Esophagus muscularis mucosa (tissue), 4 donors: ENCODE data around the gene LMAN2L. TPM values are rescaled to one million over a fixed set of nuclear protein-coding genes. Genes with fewer than 3 reads are reported as not detected.

Experiments used
- DNase-seq: peaks from one replicate; pipeline ENCODE4 v3.0.0-alpha.2; 2017; ENCODE audit errors: extremely low spot score
- H3K27ac ChIP-seq, 4 donors: fragments of 200-600 bp; sonication (generic); replicated peaks in 1 of 4; 1 replicate in 3 of 4; 2 replicates in 1 of 4; pipeline ENCODE4 v1.5.1; 2016 to 2019; ENCODE audit warnings: mild to moderate bottlenecking in 1 of 4
- H3K27me3 ChIP-seq, 4 donors: fragments of 200-600 bp; sonication (generic); one replicate each; pipeline versions ENCODE4 v1.5.1 to v1.6.0; 2016 to 2019
- H3K36me3 ChIP-seq, 4 donors: fragments of 200-600 bp; sonication (generic); one replicate each; pipeline ENCODE4 v1.5.1; 2016 to 2019
- H3K4me1 ChIP-seq, 4 donors: fragments of 200-600 bp; sonication (generic); one replicate each; pipeline ENCODE4 v1.5.1; 2016 to 2019
- H3K4me3 ChIP-seq, 4 donors: fragments of 200-600 bp; sonication (generic); 1 replicate in 2 of 4; 2 replicates in 2 of 4; pipeline ENCODE4 v1.5.1; 2016 to 2019; ENCODE audit warnings: mild to moderate bottlenecking in 4 of 4, moderate library complexity in 1 of 4
- H3K9me3 ChIP-seq, 4 donors: fragments of 200-600 bp; sonication (generic); 1 replicate in 3 of 4; 2 replicates in 1 of 4; pipeline ENCODE4 v1.5.1; 2016 to 2019
- EP300 ChIP-seq: sonication (generic); formaldehyde crosslinking; IDR thresholded peaks from one replicate; pipeline ENCODE4 v1.6.1; 2017; ENCODE audit warnings: antibody characterized with exemption
- POLR2A ChIP-seq: fragments of 450-650 bp; IDR thresholded peaks from one replicate; pipeline ENCODE4 v1.6.1; 2017; ENCODE audit warnings: antibody characterized with exemption, moderate library complexity, mild to moderate bottlenecking, low read depth
- POLR2AphosphoS5 ChIP-seq, 2 donors: sonication (generic); formaldehyde crosslinking; IDR thresholded peaks; one replicate each; pipeline ENCODE4 v1.6.1; 2017; ENCODE audit warnings: antibody characterized with exemption in 2 of 2
- WGBS: methylation state at CpG from one replicate; pipeline ENCODE4 v1.1.5; 2018; 5-methylcytosine and 5-hydroxymethylcytosine counted together
- intact Hi-C: fragments of 100-400 bp; cut with DNase I; formaldehyde crosslinking; loops from one replicate; pipeline ENCODE4 v1.15.1; 2023
- total RNA-seq, 4 donors: library from RNA; depleted of rRNA; stranded (reverse); fragments of >200 nt; gene quantifications; one replicate each; pipeline versions ENCODE4 v1.1.0 to v1.2.1, GENCODE V29; 2016
- TF ChIP-seq, protein P1 (sequence below), 3 experiments: fragments of 200-600 bp in 2 of 3; fragments of 450-650 bp in 1 of 3; sonication (generic) in 2 of 3; IDR thresholded peaks; one replicate each; pipeline ENCODE4 v1.5.1; 2017 to 2019; ENCODE audit warnings: antibody characterized with exemption in 3 of 3, mild to moderate bottlenecking in 2 of 3, moderate library complexity in 1 of 3

The LMAN2L gene
- total RNA-seq, 4 donors from 2014 or later, result 13.7 to 22.1 (median 21.2) TPM

DNA sequence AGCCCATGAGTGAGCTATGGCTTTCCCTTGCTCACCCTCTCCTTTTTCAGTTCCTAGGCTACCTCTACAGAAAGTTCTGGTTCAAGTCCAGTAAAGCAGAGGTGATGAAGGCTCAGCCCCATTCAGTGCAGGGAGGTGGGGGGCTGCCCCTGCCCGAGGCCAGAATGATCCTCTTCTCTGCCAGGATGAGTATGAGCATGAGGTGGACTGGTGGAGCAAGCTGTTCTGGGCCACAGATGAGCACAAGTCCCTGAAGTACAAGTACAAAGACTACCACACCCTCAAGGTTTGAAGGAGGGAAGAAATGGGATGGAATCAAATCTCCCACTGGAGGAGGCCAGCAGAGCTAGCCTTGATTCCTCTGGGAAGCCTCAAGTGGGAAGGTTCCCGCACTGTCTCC is 42.4 kb downstream of the LMAN2L start:
- DNase-seq, result no peak
- intact Hi-C loops, result no loop called here
- WGBS, result 90% methylated on average over 2 of the region's 2 CpGs
- H3K4me3 ChIP-seq, result no peak overlapping the region
- H3K36me3 ChIP-seq, result peaks cover 0 to 20% (median 12%) of the 10 kb centered on the region in 4 donors
- H3K27ac ChIP-seq, result no peak overlapping the region
- H3K4me1 ChIP-seq, result no peaks in the 10 kb centered on the region
- H3K27me3 ChIP-seq, result no peaks in the 10 kb centered on the region
- TF ChIP-seq EP300 (no peak), POLR2AphosphoS5 (IDR thresholded peaks at IDR 0.05) (no peak), POLR2A (no peak)
- TF ChIP-seq, protein P1, sequence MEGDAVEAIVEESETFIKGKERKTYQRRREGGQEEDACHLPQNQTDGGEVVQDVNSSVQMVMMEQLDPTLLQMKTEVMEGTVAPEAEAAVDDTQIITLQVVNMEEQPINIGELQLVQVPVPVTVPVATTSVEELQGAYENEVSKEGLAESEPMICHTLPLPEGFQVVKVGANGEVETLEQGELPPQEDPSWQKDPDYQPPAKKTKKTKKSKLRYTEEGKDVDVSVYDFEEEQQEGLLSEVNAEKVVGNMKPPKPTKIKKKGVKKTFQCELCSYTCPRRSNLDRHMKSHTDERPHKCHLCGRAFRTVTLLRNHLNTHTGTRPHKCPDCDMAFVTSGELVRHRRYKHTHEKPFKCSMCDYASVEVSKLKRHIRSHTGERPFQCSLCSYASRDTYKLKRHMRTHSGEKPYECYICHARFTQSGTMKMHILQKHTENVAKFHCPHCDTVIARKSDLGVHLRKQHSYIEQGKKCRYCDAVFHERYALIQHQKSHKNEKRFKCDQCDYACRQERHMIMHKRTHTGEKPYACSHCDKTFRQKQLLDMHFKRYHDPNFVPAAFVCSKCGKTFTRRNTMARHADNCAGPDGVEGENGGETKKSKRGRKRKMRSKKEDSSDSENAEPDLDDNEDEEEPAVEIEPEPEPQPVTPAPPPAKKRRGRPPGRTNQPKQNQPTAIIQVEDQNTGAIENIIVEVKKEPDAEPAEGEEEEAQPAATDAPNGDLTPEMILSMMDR (IDR thresholded peaks at IDR 0.05), result no peak
- no peaks in the 10 kb centered on the region for H3K9me3 ChIP-seq

DNA sequence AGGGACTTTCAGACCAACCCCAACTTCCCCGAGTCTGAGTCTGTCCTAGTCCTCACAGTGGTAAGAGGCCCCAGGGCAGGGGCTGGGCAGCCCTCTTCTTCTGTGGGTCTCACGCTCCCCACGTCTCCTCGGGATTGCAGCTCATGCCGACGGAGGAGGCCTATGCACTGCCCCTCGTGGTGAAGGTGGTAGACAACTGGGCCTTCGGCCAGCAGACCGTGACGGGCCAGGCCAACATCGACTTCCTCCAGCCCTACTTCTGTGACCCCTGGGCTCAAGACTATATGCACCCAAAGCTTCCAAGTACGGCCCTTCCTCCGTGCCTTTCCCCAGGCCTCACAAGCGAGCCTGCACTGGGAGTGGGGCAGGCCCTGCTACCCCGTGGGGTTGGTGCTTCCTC is 44.3 kb downstream of the LMAN2L start:
- Histone ChIP-seq H3K4me1 (no peaks in the 10 kb centered on the region), H3K27ac (no peak overlapping the region), H3K9me3 (no peaks in the 10 kb centered on the region), H3K36me3 (peaks cover 0 to 6% (median 2%) of the 10 kb centered on the region in 4 donors), H3K27me3 (no peaks in the 10 kb centered on the region), H3K4me3 (no peak overlapping the region)
- 86% methylated on average over 13 of the region's 15 CpGs for WGBS
- no peak for DNase-seq
- TF ChIP-seq POLR2AphosphoS5 (IDR thresholded peaks at IDR 0.05) (no peak), EP300 (no peak), POLR2A (no peak)
- TF ChIP-seq, protein P1 (IDR thresholded peaks at IDR 0.05), result no peak
- intact Hi-C loops, result no loop called here

DNA sequence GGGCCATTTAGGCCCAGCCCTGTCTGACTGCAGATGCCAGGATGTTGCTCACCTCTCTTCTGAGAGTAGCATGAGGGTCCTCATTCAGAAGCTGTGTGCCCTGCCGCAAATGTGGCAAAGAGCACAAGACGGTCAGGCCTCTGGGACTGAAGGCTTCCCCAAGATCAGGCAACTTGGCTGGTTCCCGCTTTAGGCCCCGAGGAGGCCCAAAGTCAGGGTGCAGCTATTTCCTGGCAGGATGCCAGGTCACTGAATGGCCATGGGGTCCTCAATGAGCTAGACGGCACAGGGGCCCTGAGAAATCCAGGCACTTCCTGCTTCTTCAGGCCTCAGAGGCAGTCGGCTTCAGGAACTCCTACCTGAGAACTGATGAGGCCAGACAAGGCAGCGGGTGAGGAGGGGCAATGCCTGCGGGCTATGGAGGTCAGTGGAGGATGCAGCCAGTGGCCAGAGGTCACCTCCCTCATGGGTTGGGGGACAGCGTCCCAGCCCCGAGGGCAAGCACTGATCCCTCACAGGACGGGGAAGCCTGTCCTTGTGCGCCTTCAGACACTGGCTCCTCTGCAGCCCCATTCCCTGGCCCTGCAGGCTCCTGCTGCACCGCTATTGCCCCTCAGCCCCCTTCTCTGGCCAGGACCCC is 44.9 kb downstream of the LMAN2L start:
- WGBS, result 81% methylated on average over 11 of the region's 13 CpGs
- no peak for TF ChIP-seq POLR2AphosphoS5 (IDR thresholded peaks at IDR 0.05)
- TF ChIP-seq EP300, result no peak
- TF ChIP-seq, protein P1 (IDR thresholded peaks at IDR 0.05), result no peak
- no peak for TF ChIP-seq POLR2A
- no peak for DNase-seq
- Histone ChIP-seq H3K9me3 (no peaks in the 10 kb centered on the region), H3K36me3 (peaks cover 0 to 6% (median 0%) of the 10 kb centered on the region in 4 donors), H3K27me3 (no peaks in the 10 kb centered on the region), H3K27ac (no peak overlapping the region), H3K4me3 (no peak overlapping the region), H3K4me1 (no peaks in the 10 kb centered on the region)
- intact Hi-C loops, result no loop called here

DNA sequence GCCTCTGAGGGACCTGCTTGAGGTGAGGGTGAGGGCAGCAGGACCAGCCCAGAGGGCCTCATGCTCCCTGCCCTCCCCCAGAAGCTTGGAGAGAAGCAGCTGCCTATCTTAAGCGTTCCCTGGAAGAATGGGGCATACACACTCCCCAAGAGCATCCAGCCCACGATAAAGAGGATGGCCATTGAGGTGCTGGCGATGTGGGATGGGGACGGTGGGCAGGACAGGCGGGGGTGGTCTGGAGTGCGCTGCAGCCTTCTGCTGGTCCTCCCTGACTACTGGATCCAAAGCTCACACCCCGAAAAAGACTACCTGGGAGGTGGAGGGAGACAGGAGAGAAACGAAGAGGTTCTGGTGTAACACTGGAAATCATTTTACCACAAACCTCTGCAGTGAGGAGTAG is 45.6 kb downstream of the LMAN2L start:
- Histone ChIP-seq H3K4me3 (no peak overlapping the region), H3K27ac (no peak overlapping the region), H3K9me3 (no peaks in the 10 kb centered on the region), H3K36me3 (peaks cover 0 to 6% (median 0%) of the 10 kb centered on the region in 4 donors), H3K4me1 (no peaks in the 10 kb centered on the region), H3K27me3 (no peaks in the 10 kb centered on the region)
- intact Hi-C loops, result no loop called here
- no peak for DNase-seq
- WGBS, result 85% methylated on average over 8 of the region's 8 CpGs
- TF ChIP-seq, protein P1 (IDR thresholded peaks at IDR 0.05), result no peak
- TF ChIP-seq EP300 (no peak), POLR2AphosphoS5 (IDR thresholded peaks at IDR 0.05) (no peak), POLR2A (no peak)
